GM23338 (cell line): ENCODE measurements around the gene PNPLA2.

Experiments used
- EZH2 ChIP-seq: fragments of 200-600 bp; sonication (generic); IDR thresholded peaks from one replicate; pipeline ENCODE4 v1.8.0; 2017; ENCODE audit warnings: antibody characterized with exemption, mild to moderate bottlenecking, low read depth; ENCODE audit not compliant: unreplicated experiment
- EZH2phosphoT487 ChIP-seq: fragments of 200-600 bp; sonication (generic); IDR thresholded peaks from one replicate; pipeline ENCODE4 v1.8.1; 2018; ENCODE audit warnings: antibody characterized with exemption; ENCODE audit not compliant: unreplicated experiment
- JUNB ChIP-seq: IDR thresholded peaks from one replicate; pipeline ENCODE4 v1.6.1; 2016; ENCODE audit warnings: antibody characterized with exemption; ENCODE audit not compliant: unreplicated experiment
- POLR2AphosphoS5 ChIP-seq: IDR thresholded peaks from 2 replicates; pipeline ENCODE4 v1.6.1; 2016; ENCODE audit warnings: antibody characterized with exemption, low read depth
- STAT1 ChIP-seq: IDR thresholded peaks from one replicate; pipeline ENCODE4 v1.6.1; 2016; ENCODE audit warnings: antibody characterized with exemption; ENCODE audit not compliant: unreplicated experiment
- ZNF114 ChIP-seq: fragments of 250-450 bp; sonication (Bioruptor Pico); IDR thresholded peaks from 2 replicates; pipeline ENCODE4 v1.5.0; 2020; ENCODE audit warnings: mild to moderate bottlenecking, moderate library complexity
- TF ChIP-seq, protein P1 (sequence below), 2 experiments: fragments of 200-600 bp in 1 of 2; sonication (generic) in 1 of 2; conservative IDR thresholded peaks; 2 replicates each; pipeline versions ENCODE4 v1.5.1 to v1.6.1; 2016 to 2017; ENCODE audit warnings: antibody characterized with exemption in 2 of 2, low read depth in 2 of 2, mild to moderate bottlenecking in 2 of 2, moderate library complexity in 1 of 2
- TF ChIP-seq, protein P2 (sequence below): IDR thresholded peaks from 2 replicates; pipeline ENCODE4 v1.6.1; 2016; ENCODE audit warnings: antibody characterized with exemption
- TF ChIP-seq, protein P3 (sequence below): IDR thresholded peaks from one replicate; pipeline ENCODE4 v1.6.1; 2018; ENCODE audit warnings: antibody characterized with exemption; ENCODE audit not compliant: unreplicated experiment

DNA sequence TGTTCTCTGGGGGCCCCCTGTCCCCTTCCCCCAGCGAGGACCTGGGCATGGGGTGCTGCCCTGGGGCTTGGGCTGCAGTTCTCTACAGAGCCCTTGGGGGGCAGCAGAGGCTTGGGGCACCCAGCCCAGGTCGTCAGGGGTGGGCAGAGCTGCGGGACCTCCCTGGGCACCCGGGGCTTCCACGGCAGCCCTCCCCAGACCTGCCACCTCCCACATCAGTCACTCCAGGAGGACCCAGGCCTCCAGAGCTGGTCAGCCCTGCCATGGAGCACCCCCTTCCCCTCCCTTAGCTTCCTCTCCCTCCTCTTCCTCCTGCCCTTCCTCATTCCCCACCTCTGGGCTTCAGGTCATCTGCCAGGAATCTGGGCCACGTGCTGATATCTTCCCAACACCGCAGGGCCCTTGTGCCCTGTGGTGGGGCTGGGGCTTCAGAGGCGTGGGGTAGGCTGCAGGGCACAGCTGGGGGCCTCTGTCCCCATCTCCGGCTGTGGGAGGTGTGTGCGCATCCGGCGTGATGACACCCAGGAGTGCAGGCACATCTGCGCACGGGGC is 29.7 kb downstream of the PNPLA2 start:
- TF ChIP-seq, protein P1, sequence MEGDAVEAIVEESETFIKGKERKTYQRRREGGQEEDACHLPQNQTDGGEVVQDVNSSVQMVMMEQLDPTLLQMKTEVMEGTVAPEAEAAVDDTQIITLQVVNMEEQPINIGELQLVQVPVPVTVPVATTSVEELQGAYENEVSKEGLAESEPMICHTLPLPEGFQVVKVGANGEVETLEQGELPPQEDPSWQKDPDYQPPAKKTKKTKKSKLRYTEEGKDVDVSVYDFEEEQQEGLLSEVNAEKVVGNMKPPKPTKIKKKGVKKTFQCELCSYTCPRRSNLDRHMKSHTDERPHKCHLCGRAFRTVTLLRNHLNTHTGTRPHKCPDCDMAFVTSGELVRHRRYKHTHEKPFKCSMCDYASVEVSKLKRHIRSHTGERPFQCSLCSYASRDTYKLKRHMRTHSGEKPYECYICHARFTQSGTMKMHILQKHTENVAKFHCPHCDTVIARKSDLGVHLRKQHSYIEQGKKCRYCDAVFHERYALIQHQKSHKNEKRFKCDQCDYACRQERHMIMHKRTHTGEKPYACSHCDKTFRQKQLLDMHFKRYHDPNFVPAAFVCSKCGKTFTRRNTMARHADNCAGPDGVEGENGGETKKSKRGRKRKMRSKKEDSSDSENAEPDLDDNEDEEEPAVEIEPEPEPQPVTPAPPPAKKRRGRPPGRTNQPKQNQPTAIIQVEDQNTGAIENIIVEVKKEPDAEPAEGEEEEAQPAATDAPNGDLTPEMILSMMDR (conservative IDR thresholded peaks at IDR 0.05; ENCODE audit: low read depth in 2 of 2) = peak; percentile 72 to 82
- TF ChIP-seq EZH2 (no peak), ZNF114 (CRISPR knock-in tag) (no peak), POLR2AphosphoS5 (no peak), EZH2phosphoT487 (no peak), STAT1 (no peak), JUNB (no peak)
- TF ChIP-seq, protein P2, sequence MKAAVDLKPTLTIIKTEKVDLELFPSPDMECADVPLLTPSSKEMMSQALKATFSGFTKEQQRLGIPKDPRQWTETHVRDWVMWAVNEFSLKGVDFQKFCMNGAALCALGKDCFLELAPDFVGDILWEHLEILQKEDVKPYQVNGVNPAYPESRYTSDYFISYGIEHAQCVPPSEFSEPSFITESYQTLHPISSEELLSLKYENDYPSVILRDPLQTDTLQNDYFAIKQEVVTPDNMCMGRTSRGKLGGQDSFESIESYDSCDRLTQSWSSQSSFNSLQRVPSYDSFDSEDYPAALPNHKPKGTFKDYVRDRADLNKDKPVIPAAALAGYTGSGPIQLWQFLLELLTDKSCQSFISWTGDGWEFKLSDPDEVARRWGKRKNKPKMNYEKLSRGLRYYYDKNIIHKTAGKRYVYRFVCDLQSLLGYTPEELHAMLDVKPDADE = no peak
- TF ChIP-seq, protein P3, sequence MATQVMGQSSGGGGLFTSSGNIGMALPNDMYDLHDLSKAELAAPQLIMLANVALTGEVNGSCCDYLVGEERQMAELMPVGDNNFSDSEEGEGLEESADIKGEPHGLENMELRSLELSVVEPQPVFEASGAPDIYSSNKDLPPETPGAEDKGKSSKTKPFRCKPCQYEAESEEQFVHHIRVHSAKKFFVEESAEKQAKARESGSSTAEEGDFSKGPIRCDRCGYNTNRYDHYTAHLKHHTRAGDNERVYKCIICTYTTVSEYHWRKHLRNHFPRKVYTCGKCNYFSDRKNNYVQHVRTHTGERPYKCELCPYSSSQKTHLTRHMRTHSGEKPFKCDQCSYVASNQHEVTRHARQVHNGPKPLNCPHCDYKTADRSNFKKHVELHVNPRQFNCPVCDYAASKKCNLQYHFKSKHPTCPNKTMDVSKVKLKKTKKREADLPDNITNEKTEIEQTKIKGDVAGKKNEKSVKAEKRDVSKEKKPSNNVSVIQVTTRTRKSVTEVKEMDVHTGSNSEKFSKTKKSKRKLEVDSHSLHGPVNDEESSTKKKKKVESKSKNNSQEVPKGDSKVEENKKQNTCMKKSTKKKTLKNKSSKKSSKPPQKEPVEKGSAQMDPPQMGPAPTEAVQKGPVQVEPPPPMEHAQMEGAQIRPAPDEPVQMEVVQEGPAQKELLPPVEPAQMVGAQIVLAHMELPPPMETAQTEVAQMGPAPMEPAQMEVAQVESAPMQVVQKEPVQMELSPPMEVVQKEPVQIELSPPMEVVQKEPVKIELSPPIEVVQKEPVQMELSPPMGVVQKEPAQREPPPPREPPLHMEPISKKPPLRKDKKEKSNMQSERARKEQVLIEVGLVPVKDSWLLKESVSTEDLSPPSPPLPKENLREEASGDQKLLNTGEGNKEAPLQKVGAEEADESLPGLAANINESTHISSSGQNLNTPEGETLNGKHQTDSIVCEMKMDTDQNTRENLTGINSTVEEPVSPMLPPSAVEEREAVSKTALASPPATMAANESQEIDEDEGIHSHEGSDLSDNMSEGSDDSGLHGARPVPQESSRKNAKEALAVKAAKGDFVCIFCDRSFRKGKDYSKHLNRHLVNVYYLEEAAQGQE = no peak
